Measurements from ENCODE around the gene PITRM1. TPM values are rescaled to one million over a fixed set of nuclear protein-coding genes. Genes with fewer than 3 reads are reported as not detected.

Gene PITRM1
- total and polyA plus RNA-seq, 8 donors, result 68.1 to 85.6 (median 71.8) TPM

DNA sequence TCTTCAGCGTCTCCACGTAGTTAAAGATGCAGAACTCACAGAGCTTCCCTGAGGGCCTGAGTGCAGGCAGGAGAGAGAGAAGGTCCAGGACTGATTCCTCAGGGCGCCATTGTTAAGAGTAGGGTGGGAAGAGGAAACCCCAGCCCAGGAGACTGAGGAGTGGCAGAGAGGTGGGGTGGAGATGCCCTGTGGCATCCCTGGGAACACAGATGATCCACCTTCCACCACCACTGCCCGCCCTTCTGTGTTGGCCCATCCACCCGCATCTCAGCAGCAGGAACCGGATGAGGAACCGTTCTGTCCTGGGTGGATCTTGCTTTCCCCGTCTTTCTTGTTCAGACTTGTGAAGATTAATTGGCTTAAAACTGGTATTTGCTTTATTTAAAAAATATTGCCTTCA lies 56.9 kb downstream of the PITRM1 start:
- Histone ChIP-seq H3K4me3 (no peak overlapping the region), H3K9me3 (no peaks in the 10 kb centered on the region), H3K27me3 (no peaks in the 10 kb centered on the region), H3K27ac (no peak overlapping the region), H3K4me1 (no peaks in the 10 kb centered on the region), H3K36me3 (peaks cover 0 to 83% of the 10 kb centered on the region in 2 donors)
- intact Hi-C loops (cut with DNase I), result no loop called here
- peak in 1 of 4 donors; percentile 20 for DNase-seq
- no peak for ATAC-seq
- TF ChIP-seq, protein P1, sequence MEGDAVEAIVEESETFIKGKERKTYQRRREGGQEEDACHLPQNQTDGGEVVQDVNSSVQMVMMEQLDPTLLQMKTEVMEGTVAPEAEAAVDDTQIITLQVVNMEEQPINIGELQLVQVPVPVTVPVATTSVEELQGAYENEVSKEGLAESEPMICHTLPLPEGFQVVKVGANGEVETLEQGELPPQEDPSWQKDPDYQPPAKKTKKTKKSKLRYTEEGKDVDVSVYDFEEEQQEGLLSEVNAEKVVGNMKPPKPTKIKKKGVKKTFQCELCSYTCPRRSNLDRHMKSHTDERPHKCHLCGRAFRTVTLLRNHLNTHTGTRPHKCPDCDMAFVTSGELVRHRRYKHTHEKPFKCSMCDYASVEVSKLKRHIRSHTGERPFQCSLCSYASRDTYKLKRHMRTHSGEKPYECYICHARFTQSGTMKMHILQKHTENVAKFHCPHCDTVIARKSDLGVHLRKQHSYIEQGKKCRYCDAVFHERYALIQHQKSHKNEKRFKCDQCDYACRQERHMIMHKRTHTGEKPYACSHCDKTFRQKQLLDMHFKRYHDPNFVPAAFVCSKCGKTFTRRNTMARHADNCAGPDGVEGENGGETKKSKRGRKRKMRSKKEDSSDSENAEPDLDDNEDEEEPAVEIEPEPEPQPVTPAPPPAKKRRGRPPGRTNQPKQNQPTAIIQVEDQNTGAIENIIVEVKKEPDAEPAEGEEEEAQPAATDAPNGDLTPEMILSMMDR (IDR thresholded peaks at IDR 0.05), result no peak

DNA sequence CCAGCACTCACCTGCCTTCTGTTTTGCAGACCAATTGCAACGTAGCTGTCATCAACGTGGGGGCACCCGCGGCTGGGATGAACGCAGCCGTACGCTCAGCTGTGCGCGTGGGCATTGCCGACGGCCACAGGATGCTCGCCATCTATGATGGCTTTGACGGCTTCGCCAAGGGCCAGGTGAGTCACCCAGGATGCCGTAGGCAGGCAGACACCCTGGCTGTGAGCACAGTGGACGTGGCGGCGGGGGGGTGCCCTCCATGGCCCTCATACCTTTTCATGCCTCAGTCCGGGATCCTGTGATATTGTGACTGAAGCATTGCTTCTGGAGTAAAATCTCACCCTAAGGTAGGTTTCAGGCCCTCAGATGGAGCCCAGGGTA lies 59.2 kb downstream of the PITRM1 start:
- Histone ChIP-seq H3K27ac (no peak overlapping the region), H3K27me3 (no peaks in the 10 kb centered on the region), H3K4me3 (no peak overlapping the region), H3K4me1 (no peaks in the 10 kb centered on the region), H3K9me3 (no peaks in the 10 kb centered on the region), H3K36me3 (peaks cover 0 to 84% of the 10 kb centered on the region in 2 donors)
- intact Hi-C loops (cut with DNase I), result no loop called here
- ATAC-seq (no peak), DNase-seq (no peak)
- TF ChIP-seq, protein P1 (IDR thresholded peaks at IDR 0.05), result no peak

DNA sequence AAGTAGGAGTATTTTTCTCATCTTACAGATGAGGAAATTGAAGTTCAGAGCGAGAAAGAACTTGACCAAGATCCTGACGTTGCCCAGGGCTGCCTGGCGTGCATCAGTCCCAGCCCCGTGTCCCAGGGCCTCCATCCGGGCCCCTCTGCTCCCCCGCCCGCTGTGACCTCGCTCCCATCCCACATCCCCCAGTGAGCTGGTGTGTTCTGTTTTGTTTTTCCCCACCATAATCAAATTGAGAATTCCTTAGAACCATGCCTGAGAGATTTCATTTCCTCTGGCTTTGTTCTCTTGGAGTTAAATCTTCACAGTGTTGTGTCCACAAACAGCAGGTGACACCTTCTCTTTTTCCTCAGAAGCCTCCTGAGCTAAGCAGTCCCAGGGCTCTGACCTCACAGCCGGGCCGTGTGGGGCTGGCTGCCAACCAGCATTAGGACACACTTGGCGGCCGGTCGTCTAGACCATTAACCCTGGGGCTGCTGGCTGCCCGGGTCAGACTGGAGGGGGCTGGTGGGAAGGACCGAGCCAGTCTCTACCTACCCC lies 60.9 kb downstream of the PITRM1 start:
- no peak overlapping the region for H3K27ac ChIP-seq
- no peak for ATAC-seq
- no peaks in the 10 kb centered on the region for H3K4me1 ChIP-seq
- TF ChIP-seq, protein P1 (IDR thresholded peaks at IDR 0.05), result no peak
- H3K4me3 ChIP-seq, result no peak overlapping the region
- H3K36me3 ChIP-seq, result peaks cover 0 to 83% of the 10 kb centered on the region in 2 donors
- no peaks in the 10 kb centered on the region for H3K27me3 ChIP-seq
- H3K9me3 ChIP-seq, result no peaks in the 10 kb centered on the region
- intact Hi-C loops (cut with DNase I), result no loop called here
- DNase-seq, result no peak

DNA sequence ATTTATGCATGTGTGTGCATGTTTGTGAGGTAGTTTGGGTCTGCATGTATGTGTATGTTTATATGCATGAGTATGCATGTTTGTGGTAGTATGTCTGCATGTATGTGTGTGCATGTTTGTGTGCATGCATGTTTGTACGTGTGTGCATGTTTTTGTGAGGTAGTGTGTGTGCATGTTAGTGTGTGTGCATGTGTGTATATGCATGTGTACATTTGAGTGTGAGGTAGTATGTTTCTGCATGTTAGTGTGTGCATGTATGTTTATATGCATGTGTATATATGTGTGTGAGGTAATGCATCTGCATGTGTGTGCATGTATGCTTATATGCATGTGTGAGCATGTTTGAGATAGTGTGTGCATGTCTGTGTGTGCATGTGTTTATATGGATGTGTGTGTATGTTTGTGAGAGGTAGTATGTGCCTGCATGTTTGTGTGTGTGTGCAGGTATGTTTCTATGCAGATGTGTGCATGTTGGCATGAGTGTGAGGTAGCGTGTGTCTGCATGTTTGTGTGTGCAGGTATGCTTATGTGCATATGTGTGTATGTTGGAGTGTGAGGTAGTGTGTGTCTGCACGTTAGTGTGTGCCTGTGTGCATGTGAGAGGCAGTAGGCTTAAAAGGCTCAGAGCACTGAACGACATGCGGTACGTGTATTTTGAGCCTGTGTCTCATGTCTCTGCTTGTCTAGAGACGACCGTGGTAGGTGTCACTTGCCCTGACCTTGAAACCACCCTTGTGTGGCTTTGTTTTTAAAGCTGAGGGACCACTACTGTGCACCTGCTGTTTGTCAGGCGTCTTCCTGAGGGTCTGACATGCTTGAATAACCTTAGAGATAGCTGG lies 61.6 kb downstream of the PITRM1 start:
- H3K9me3 ChIP-seq, result no peaks in the 10 kb centered on the region
- H3K27ac ChIP-seq, result no peak overlapping the region
- TF ChIP-seq, protein P1 (IDR thresholded peaks at IDR 0.05), result no peak
- no peaks in the 10 kb centered on the region for H3K4me1 ChIP-seq
- H3K27me3 ChIP-seq, result no peaks in the 10 kb centered on the region
- H3K36me3 ChIP-seq, result peaks cover 0 to 78% of the 10 kb centered on the region in 2 donors
- intact Hi-C loops (cut with DNase I), result no loop called here
- ATAC-seq (no peak), DNase-seq (no peak)
- no peak overlapping the region for H3K4me3 ChIP-seq

DNA sequence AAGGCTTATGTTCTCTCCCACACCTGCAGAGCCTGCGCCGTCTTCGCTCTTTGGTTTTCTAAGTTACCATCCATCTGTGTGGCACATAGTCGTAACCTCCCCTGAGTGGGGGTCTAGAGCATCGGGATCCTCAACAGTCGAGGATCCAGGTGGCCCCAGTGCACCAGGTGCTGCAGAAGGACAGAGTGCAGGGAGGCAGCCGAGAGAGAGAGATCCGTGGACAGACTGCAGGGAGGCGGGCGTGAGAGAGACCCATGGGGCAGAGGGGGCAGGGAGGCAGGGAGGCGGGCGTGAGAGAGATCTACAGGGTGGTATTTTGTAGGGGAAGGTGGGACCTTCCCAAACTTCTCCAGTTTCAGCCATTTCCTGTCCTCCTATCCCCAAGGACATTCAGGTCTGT lies 62.9 kb downstream of the PITRM1 start:
- peak in 1 of 4 donors; percentile 54 for DNase-seq
- TF ChIP-seq, protein P1 (IDR thresholded peaks at IDR 0.05), result no peak
- ATAC-seq, result no peak
- Histone ChIP-seq H3K4me3 (no peak overlapping the region), H3K27me3 (no peaks in the 10 kb centered on the region), H3K9me3 (no peaks in the 10 kb centered on the region), H3K27ac (no peak overlapping the region), H3K36me3 (peaks cover 0 to 81% of the 10 kb centered on the region in 2 donors), H3K4me1 (no peaks in the 10 kb centered on the region)
- intact Hi-C loops (cut with DNase I), result no loop called here

Data from left lung (tissue), 10 donors.